ENCODE results near the gene ARHGAP24. TPM values are rescaled to one million over a fixed set of nuclear protein-coding genes. Genes with fewer than 3 reads are reported as not detected.
A peak's percentile ranks its signal among the peaks of the same experiment; 100 is the strongest.

The ARHGAP24 gene
- total and polyA plus RNA-seq, 12 donors = 6.7 to 35.5 (median 23.9) TPM

GRCh38 chr4:86035688-86036087 lies 560.7 kb downstream of the ARHGAP24 start:
- H3K27me3 ChIP-seq = no peaks in the 10 kb centered on the region
- no peak overlapping the region for H3K4me3 ChIP-seq
- H3K27ac ChIP-seq = no peak overlapping the region
- 92 to 93% methylated on average over 1 of the region's 1 CpG for WGBS, 2 donors
- intact Hi-C loops (cut with DNase I) = loop anchor here in 1 of 10 donors (10.0 kb wide), 1 partner anchor 61 kb away; no protein-coding TSS in a partner anchor
- no peak for DNase-seq
- H3K4me1 ChIP-seq = peaks cover 0 to 36% (median 20%) of the 10 kb centered on the region in 9 donors
- ATAC-seq = no peak
- H3K9me3 ChIP-seq = no peaks in the 10 kb centered on the region
- H3K36me3 ChIP-seq = no peaks in the 10 kb centered on the region
- no peak for TF ChIP-seq CTCF (IDR thresholded peaks at IDR 0.05)

GRCh38 chr4:86036736-86037135 lies 561.8 kb downstream of the ARHGAP24 start:
- TF ChIP-seq CTCF (IDR thresholded peaks at IDR 0.05) = no peak
- Histone ChIP-seq H3K4me3 (no peak overlapping the region), H3K9me3 (peaks cover 0 to 5% (median 0%) of the 10 kb centered on the region in 11 donors), H3K27me3 (no peaks in the 10 kb centered on the region), H3K27ac (no peak overlapping the region), H3K4me1 (peaks cover 0 to 36% (median 20%) of the 10 kb centered on the region in 9 donors), H3K36me3 (no peaks in the 10 kb centered on the region)
- no peak for DNase-seq
- intact Hi-C loops (cut with DNase I) = loop anchor here in 1 of 10 donors (10.0 kb wide), 1 partner anchor 62 kb away; no protein-coding TSS in a partner anchor
- 58 to 62% methylated on average over 4 of the region's 4 CpGs for WGBS, 2 donors
- no peak for ATAC-seq

GRCh38 chr4:86038037-86038436 lies 563.1 kb downstream of the ARHGAP24 start:
- Histone ChIP-seq H3K4me1 (peaks cover 0 to 28% (median 13%) of the 10 kb centered on the region in 9 donors), H3K4me3 (no peak overlapping the region), H3K27me3 (no peaks in the 10 kb centered on the region), H3K27ac (no peak overlapping the region), H3K36me3 (no peaks in the 10 kb centered on the region), H3K9me3 (peaks cover 0 to 9% (median 0%) of the 10 kb centered on the region in 11 donors)
- WGBS, 2 donors = 43 to 51% methylated on average over 1 of the region's 1 CpG
- no peak for TF ChIP-seq CTCF (IDR thresholded peaks at IDR 0.05)
- ATAC-seq = peak in 1 of 8 donors; percentile 32
- intact Hi-C loops (cut with DNase I) = loop anchor here in 1 of 10 donors (10.0 kb wide), 1 partner anchor 63 kb away; no protein-coding TSS in a partner anchor
- no peak for DNase-seq

GRCh38 chr4:86043755-86044592 lies 569.0 kb downstream of the ARHGAP24 start:
- H3K27ac ChIP-seq = no peak overlapping the region
- intact Hi-C loops (cut with DNase I) = loop anchor here in 9 of 10 donors (2.0 to 10.0 kb wide), 13 partner anchors 69 to 969 kb away; no protein-coding TSS in a partner anchor
- ATAC-seq (peak in 5 of 8 donors; percentile 53 to 79 (median 55)), DNase-seq (peak in 1 of 2 donors; percentile 46)
- no peaks in the 10 kb centered on the region for H3K36me3 ChIP-seq
- WGBS, 2 donors = 17 to 18% methylated on average over 8 of the region's 8 CpGs
- peak; percentile 55 to 83 (median 70) for TF ChIP-seq CTCF (IDR thresholded peaks at IDR 0.05)
- peaks cover 0 to 7% (median 0%) of the 10 kb centered on the region in 9 donors for H3K4me1 ChIP-seq
- no peak overlapping the region for H3K4me3 ChIP-seq
- H3K9me3 ChIP-seq = peaks cover 0 to 9% (median 0%) of the 10 kb centered on the region in 11 donors
- H3K27me3 ChIP-seq = no peaks in the 10 kb centered on the region
